Stimulated activated naive CD8-positive, alpha-beta T cell treated with anti-CD3 and anti-CD28 coated beads, Interleukin-15, amount 100 ng/mL, for 72 hours (primary cell): Measurements from ENCODE around the gene RPEL1.
A peak's percentile ranks its signal among the peaks of the same experiment; 100 is the strongest.
"Not testable (repeated sequence)": the region's sequence is repeated elsewhere in the genome, so short reads cannot be mapped to it uniquely, and the experiment has no call there.

ENCODE experiments used
- ATAC-seq: fragments of 150-1000 bp; cut with Tn5 transposase; 2 replicates; pipeline ENCODE4 v1.10.0; 2021; ENCODE audit warnings: mild to moderate bottlenecking, moderate library complexity
- DNase-seq, 2 donors: peaks; one replicate each; pipeline ENCODE4 v3.0.0; 2021 to 2022
- H3K27ac Mint-ChIP-seq, 2 donors: one replicate each; pipeline ENCODE4 v1.8.0; 2022; ENCODE audit warnings: mild to moderate bottlenecking in 2 of 2, mixed read lengths in 2 of 2, moderate library complexity in 2 of 2
- H3K27me3 Mint-ChIP-seq: one replicate; pipeline ENCODE4 v1.8.0; 2022; ENCODE audit warnings: mixed read lengths
- H3K4me1 Mint-ChIP-seq: one replicate; pipeline ENCODE4 v1.8.0; 2022; ENCODE audit warnings: mild to moderate bottlenecking, mixed read lengths
- H3K4me3 Mint-ChIP-seq, 2 donors: one replicate each; pipeline ENCODE4 v1.8.0; 2022; ENCODE audit warnings: mild to moderate bottlenecking in 2 of 2, mixed read lengths in 2 of 2, moderate library complexity in 1 of 2
- H3K9me3 Mint-ChIP-seq, 2 donors: one replicate each; pipeline ENCODE4 v1.8.0; 2022; ENCODE audit warnings: mixed read lengths in 2 of 2

RPEL1 gene

DNA sequence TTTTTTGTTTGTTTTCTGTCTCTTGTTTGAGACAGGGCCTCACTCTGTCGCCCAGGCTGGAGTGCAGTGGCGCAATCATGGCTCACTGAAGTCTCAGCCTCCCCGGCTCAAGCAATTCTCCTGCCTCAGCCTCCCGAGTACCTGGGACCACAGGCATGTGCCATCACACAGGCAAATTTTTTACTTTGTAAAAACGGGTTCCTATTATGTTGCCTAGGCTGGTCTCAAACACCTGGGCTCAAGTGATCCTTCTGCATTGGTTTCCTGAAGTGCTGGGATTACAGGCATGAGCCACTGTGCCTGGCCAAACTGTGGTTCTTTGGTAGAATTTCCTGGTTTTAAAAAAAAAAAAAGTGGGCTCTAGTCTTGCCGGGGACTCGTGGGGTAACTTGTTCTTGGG lies at the start of gene RPEL1:
Gene RPEL1 (plus strand): TSS at position 301 of the 400 bp plus-strand sequence. CDS start 110 bp downstream, outside the sequence.
- not testable (repeated sequence) for H3K9me3 Mint-ChIP-seq, ATAC-seq, DNase-seq, H3K27me3 Mint-ChIP-seq, H3K4me3 Mint-ChIP-seq
- Mint-ChIP-seq H3K4me1 (peaks cover 12% of the 10 kb centered on the region), H3K27ac (peak within 1 kb of the TSS in 1 of 2 donors; percentile 71)

DNA sequence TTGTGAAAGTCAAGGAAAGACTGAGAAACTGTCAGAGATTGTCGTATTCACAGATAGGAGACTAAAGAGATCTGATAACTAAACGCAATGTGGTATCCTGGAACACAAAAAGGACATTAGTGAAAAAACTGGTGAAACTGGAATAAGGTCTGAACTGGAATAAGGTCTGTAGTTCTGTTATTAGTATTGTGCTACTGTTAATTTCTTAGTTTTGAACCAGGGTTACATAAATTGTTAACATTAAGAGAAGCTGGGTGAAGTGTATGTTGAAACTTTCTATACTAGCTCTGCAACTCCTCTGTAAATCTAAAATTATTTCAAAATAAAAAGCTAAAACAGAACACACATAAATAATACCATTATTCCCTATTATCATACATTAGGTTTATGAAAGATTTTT lies 49.2 kb upstream of the RPEL1 start:
- Mint-ChIP-seq H3K4me1 (peaks cover 38% of the 10 kb centered on the region), H3K27ac (peak overlapping the region in 1 of 2 donors; percentile 29), H3K4me3 (no peak overlapping the region), H3K27me3 (peaks cover 5% of the 10 kb centered on the region), H3K9me3 (no peaks in the 10 kb centered on the region)
- no peak for ATAC-seq
- no peak for DNase-seq

DNA sequence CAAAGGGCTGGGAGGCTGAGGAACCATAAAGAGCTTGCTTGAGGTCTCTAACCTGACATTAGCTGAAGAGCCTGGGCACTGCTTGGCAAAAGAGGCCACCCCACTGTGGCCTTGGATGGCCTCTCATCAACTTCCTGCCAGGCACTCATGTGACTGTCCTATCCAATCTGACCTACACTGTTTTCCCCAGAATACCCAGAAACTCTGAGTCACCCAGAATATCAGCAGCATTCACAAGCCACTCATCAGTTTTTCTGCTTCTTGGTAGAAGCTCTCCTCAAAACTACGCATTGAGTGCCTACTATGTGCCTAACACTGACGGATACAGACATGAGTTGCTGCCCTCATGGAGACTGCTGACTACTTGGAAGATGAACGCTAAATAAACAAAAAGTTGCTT lies 48.5 kb upstream of the RPEL1 start:
- ATAC-seq (peak; percentile 56), DNase-seq (peak; percentile 17 to 32)
- H3K4me3 Mint-ChIP-seq, result peak overlapping the region; percentile 19 to 66
- peak overlapping the region in 1 of 2 donors; percentile 60 for H3K27ac Mint-ChIP-seq
- no peaks in the 10 kb centered on the region for H3K9me3 Mint-ChIP-seq
- peaks cover 5% of the 10 kb centered on the region for H3K27me3 Mint-ChIP-seq
- peaks cover 32% of the 10 kb centered on the region for H3K4me1 Mint-ChIP-seq

DNA sequence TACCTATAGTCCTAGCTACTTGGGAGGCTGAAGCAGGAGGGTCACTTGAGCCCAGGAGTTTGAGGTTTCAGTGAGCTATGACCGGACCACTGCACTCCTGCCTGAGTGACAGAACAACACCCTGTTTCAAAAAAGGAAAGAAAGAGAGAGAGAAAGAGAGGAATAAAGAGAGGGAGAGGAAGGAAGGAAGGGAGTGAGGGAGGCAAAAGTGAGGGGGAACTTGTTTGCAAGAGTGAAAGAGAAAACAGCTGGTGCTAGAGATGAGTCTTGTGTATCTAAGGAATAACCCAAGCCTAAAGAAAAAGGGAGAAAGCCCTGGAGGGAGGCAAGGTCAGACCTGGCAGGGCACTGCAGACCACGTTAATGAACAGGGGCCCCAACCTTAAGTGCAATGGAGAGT lies 47.8 kb upstream of the RPEL1 start:
- no peak overlapping the region for H3K27ac Mint-ChIP-seq

DNA sequence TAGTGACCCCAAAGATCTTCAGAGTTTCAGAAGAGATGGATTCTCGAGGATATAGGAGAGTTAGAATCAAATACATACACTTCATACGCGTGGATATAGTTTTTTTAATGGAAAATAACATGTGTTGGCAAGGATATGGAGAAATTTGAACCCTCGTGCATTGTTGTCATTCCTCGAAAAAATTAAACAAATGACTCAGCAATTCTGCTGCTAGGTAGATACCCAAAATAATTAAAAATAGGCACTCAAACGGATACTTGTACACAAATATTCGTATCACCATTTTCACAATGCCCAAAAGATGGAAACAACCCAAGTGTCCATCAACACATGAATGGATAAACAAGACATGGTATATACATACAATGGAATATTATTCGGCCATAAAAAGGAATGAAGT lies 47.0 kb upstream of the RPEL1 start:
- no peak for DNase-seq
- H3K27ac Mint-ChIP-seq, result no peak overlapping the region
- peaks cover 5% of the 10 kb centered on the region for H3K27me3 Mint-ChIP-seq
- H3K4me1 Mint-ChIP-seq, result peaks cover 26% of the 10 kb centered on the region
- no peaks in the 10 kb centered on the region for H3K9me3 Mint-ChIP-seq
- ATAC-seq, result no peak
- H3K4me3 Mint-ChIP-seq, result no peak overlapping the region

More for the DNA sequence above, 47.8 kb upstream of the RPEL1 start:
- DNase-seq (no peak), ATAC-seq (no peak)
- Mint-ChIP-seq H3K27me3 (peaks cover 5% of the 10 kb centered on the region), H3K4me3 (no peak overlapping the region), H3K4me1 (peaks cover 32% of the 10 kb centered on the region), H3K9me3 (no peaks in the 10 kb centered on the region)

DNA sequence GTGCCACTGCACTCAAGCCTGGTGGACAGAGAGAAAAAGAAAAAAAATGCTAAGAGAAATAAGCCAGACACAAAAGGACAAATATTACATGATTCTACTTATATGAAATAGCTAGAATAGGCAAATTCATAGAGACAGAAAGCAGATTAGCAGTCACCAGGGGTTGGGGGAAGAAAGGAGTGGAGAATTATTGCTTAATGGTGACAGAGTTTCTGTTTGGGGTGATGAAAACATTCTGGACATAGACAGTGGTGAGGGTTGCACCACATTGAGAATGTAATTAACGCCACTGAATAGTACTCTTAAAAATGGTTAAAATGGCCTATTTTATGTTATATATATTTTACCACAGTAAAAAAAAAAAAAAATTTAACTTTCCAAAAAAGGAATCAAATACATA lies 46.2 kb upstream of the RPEL1 start:
- Mint-ChIP-seq H3K27ac (peak overlapping the region in 1 of 2 donors; percentile 50), H3K27me3 (no peaks in the 10 kb centered on the region), H3K9me3 (no peaks in the 10 kb centered on the region), H3K4me3 (no peak overlapping the region), H3K4me1 (peaks cover 20% of the 10 kb centered on the region)
- no peak for ATAC-seq
- DNase-seq, result no peak

DNA sequence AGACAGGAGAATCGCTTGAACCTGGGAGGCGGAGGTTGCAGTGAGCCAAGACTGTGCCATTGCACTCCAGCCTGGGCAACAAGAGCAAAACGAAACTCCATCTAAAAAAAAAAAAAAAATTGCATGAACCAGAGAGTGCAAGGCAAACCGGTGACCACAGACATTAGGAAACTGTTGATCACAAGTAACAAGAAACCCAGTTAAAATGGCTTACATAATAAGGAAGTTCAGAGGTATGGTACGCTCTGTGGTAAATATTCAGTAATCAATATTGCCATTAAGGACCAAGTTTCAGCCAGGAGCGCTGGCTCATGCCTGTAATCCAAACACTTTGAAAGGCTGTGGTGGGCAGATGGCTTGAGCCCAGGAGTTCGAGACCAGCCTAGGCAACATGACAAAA lies 43.4 kb upstream of the RPEL1 start:
- DNase-seq, result no peak
- peaks cover 10% of the 10 kb centered on the region for H3K4me1 Mint-ChIP-seq
- no peak for ATAC-seq
- H3K4me3 Mint-ChIP-seq, result no peak overlapping the region
- H3K27ac Mint-ChIP-seq, result no peak overlapping the region
- no peaks in the 10 kb centered on the region for H3K27me3 Mint-ChIP-seq
- peaks cover 0 to 5% of the 10 kb centered on the region in 2 donors for H3K9me3 Mint-ChIP-seq

DNA sequence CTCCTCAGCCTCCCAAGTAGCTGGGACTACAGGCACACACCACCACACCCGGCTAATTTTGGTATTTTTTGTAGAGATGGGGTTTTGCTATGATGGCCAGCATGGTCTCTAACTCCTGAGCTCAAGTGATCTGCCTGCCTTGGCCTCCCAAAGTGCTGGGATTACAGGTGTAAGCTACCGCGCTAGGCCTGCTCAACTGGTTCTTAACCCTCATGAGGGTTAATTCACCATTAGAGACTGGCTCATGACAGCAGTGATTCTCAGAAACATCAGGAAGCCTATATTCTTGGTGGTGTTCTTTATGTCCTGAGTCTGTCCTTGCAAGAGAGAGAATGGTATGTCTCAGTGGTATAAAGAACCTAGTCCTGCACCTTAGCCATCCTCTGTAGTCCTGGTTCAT lies 42.2 kb upstream of the RPEL1 start:
- ATAC-seq, result no peak
- Mint-ChIP-seq H3K27me3 (no peaks in the 10 kb centered on the region), H3K9me3 (peaks cover 0 to 5% of the 10 kb centered on the region in 2 donors), H3K27ac (no peak overlapping the region), H3K4me1 (no peaks in the 10 kb centered on the region), H3K4me3 (no peak overlapping the region)
- DNase-seq, result no peak

DNA sequence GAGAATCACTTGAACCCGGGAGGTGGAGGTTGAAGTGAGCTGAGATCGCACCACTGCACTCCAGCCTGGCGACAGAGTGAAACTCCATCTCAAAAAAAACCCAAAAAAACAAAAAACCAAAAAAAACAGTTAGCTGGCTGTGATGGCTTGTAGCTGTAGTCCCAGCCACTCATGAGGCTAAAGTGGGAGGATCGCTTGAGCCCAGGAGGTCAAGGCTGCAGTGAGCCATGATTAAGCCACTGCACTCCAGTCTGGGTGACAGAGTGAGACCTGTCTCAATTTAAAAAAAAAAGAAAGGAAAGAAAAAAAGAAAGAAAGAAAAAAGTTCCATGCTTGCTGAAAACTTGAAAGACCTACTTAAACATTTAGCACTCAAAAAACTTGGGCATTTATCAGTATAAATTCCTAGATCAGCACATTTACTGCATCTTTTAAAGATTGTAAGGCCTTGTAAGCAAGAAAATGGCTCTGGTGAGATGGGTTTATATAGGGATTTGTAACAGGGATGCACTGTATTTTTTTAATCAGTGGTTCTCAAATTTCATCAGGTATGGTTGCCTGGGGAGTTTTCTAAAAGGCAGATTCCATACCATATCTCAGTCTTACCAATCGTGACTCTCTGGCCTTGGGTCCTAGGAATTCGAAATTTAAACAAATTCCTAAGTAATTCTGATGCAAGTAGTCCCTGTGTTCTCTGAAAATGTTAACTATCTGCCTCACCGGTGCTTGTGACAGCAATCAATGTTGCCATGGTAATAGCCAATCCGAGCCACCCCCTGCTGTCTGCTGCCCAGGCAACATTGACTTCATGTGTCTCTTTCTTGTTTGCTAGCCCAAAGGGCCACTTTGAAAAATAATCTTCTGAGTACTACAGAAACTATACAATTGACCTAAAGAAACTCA lies 41.1 kb upstream of the RPEL1 start:
- DNase-seq, result no peak
- H3K9me3 Mint-ChIP-seq, result peaks cover 0 to 5% of the 10 kb centered on the region in 2 donors
- no peak overlapping the region for H3K4me3 Mint-ChIP-seq
- H3K27ac Mint-ChIP-seq, result no peak overlapping the region
- no peaks in the 10 kb centered on the region for H3K4me1 Mint-ChIP-seq
- no peak for ATAC-seq
- no peaks in the 10 kb centered on the region for H3K27me3 Mint-ChIP-seq

DNA sequence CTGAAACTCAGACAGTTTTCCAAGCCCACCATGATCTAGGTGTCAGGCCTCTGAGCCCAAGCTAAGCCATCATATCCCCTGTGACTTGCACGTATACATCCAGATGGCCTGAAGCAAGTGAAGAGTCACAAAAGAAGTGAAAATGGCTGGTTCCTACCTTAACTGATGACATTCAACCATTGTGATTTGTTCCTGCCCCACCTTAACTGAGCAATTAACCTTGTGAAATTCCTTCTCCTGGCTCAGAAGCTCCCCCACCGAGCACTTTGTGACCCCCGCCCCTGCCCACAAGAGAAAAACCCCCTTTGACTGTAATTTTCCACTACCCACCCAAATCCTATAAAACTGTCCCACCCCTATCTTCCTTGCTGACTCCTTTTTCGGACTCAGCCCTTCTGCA lies 40.3 kb upstream of the RPEL1 start:
- not testable (repeated sequence) for ATAC-seq, H3K9me3 Mint-ChIP-seq, H3K4me1 Mint-ChIP-seq, DNase-seq, H3K27me3 Mint-ChIP-seq, H3K4me3 Mint-ChIP-seq, H3K27ac Mint-ChIP-seq

DNA sequence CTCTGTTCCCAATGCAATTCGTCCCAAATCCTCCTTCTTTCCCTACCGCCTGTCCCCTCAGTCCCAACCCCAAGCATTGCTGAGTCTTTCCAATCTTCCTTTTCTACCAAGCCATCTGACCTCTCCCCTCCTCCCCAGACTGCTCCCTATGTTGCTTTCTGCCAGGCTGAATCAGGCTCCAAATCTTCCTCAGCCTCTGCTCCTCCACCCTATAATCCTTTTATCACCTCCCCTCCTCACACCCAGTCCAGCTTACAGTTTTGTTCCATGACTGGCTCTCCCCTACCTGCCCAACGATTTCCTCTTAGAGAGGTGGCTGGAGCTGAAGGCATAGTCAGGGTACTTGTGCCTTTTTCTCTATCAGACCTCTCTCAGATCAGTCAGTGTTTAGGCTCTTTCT lies 39.0 kb upstream of the RPEL1 start:
- H3K27me3 Mint-ChIP-seq, ATAC-seq, DNase-seq, H3K4me3 Mint-ChIP-seq, H3K9me3 Mint-ChIP-seq, H3K4me1 Mint-ChIP-seq: not testable (repeated sequence)
- peak overlapping the region in 1 of 2 donors; percentile 10 for H3K27ac Mint-ChIP-seq

DNA sequence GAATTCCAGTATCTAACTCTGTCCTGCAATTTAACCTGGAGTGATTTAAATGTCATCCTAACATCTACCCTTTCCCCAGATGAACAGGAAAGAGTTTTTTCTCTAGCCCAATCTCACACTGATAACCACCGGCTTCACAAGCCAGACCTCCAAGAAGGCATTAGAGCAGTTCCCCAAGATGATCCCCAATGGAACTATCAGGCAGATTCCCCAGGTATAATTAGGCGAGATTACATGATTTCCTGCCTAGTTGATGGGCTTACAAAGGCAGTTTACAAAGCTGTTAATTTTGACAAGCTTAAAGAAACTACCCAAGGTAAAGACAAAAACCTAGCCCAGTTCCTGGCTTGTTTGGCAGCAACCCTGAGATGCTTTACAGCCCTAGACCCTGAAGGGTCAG lies 38.5 kb upstream of the RPEL1 start:
- ATAC-seq (no peak), DNase-seq (no peak)
- Mint-ChIP-seq H3K4me3 (no peak overlapping the region), H3K9me3 (peaks cover 3 to 10% of the 10 kb centered on the region in 2 donors), H3K27ac (peak overlapping the region in 1 of 2 donors; percentile 10), H3K27me3 (no peaks in the 10 kb centered on the region), H3K4me1 (no peaks in the 10 kb centered on the region)

DNA sequence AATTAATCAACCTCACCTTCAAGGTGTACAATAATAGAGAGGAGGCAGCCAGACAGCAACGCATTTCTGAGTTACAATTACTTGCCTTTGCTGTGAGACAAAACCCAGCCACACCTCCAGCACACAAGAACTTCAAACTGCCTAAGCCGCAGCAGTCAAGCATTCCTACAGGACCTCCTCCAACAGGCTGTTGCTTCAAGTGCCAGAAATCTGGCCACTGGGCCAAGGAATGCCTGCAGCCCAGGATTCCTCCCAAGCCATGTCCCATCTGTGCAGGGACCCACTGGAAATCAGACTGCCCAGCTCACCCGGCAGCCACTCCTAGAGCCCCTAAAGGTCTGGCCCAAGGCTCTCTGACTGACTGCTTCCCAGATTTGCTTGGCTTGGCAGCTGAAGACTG lies 38.0 kb upstream of the RPEL1 start:
- H3K27ac Mint-ChIP-seq, H3K27me3 Mint-ChIP-seq, ATAC-seq, DNase-seq, H3K4me3 Mint-ChIP-seq, H3K4me1 Mint-ChIP-seq: not testable (repeated sequence)
- peaks cover 8 to 15% of the 10 kb centered on the region in 2 donors for H3K9me3 Mint-ChIP-seq

DNA sequence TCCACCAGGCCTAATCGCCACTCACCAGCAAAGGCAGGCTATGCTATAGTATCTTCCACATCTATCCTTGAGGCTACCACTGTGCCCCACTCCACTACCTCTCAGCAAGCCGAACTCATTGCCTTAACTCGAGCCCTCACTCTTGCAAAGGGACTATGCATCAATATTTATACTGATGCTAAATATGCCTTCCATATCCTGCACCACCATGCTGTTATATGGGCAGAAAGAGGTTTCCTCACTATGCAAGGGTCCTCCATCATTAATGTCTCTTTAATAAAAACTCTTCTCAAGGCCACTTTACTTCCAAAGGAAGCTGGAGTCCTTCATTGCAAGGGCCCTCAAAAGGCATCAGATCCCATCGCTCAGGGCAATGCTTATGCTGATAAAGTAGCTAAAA lies 35.4 kb upstream of the RPEL1 start:
- not testable (repeated sequence) for H3K4me1 Mint-ChIP-seq, H3K27me3 Mint-ChIP-seq, ATAC-seq, H3K27ac Mint-ChIP-seq, H3K4me3 Mint-ChIP-seq, DNase-seq
- H3K9me3 Mint-ChIP-seq, result peaks cover 13 to 21% of the 10 kb centered on the region in 2 donors

DNA sequence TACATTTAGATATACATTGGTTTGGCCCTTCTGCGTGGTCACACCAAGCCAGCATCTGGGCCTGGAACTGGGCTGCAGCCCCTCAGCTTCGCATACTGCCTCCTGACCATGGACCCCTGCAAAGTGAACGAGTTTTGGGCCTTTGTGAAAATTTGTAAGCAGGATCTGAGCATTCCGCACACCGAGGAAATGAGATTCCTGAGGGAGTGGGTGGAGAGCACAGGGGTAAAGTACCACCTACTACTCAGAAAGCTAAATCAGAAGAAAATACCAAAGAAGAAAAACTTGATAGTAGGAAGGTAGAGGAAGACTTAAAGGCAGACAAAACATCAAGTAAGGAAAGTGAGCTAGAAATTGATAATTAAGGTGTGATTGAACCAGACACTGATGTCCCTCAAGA lies 30.1 kb upstream of the RPEL1 start:
- Mint-ChIP-seq H3K27me3 (no peaks in the 10 kb centered on the region), H3K9me3 (peaks cover 13 to 16% of the 10 kb centered on the region in 2 donors), H3K27ac (no peak overlapping the region), H3K4me1 (peaks cover 7% of the 10 kb centered on the region), H3K4me3 (no peak overlapping the region)
- ATAC-seq, result no peak
- DNase-seq, result no peak

DNA sequence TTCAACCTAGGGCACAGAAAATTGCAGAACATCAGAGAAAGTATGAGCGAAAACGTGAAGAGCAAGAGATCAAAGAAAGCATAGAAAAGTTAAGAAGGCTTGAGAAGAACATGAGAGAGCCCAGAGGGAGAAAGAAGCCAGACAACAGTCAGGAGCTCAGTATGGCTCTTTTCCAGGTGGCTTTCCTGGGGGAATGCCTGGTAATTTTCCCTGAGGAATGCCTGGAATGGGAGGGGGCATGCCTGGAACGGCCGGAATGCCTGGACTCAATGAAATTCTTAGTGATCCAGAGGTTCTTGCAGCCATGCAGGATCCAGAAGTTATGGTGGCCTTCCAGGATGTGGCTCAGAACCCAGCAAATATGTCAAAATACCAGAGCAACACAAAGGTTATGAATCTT lies 29.3 kb upstream of the RPEL1 start:
- peaks cover 13 to 16% of the 10 kb centered on the region in 2 donors for H3K9me3 Mint-ChIP-seq
- not testable (repeated sequence) for H3K4me3 Mint-ChIP-seq, H3K4me1 Mint-ChIP-seq, H3K27ac Mint-ChIP-seq, ATAC-seq, H3K27me3 Mint-ChIP-seq, DNase-seq
